Kidney glomerular epithelial cell (primary cell): ENCODE results near the gene HES5.

ENCODE experiments used
- DNase-seq: peaks from one replicate; lab custom pipeline; 2025; lab: John Stamatoyannopoulos, UW

HES5 gene

GRCh38 chr1:2514863-2515762 lies 14.9 kb downstream of the HES5 start:
- no peak for DNase-seq

GRCh38 chr1:2513939-2514652 lies 16.0 kb downstream of the HES5 start:
- no peak for DNase-seq

- DNase-seq, result no peak
Observed at GRCh38 chr1:2512862-2513421, 17.1 kb downstream of the HES5 start.

- no peak for DNase-seq
Observed at GRCh38 chr1:2510366-2511155, 19.5 kb downstream of the HES5 start.

- no peak for DNase-seq
Observed at GRCh38 chr1:2509589-2509988, 20.5 kb downstream of the HES5 start.

GRCh38 chr1:2508751-2509150 lies 21.3 kb downstream of the HES5 start:
- DNase-seq, result no peak

GRCh38 chr1:2508180-2508579 lies 21.9 kb downstream of the HES5 start:
- DNase-seq, result no peak

GRCh38 chr1:2507744-2508155 lies 22.3 kb downstream of the HES5 start:
- DNase-seq, result no peak

- no peak for DNase-seq
Observed at GRCh38 chr1:2506901-2507565, 23.0 kb downstream of the HES5 start.

GRCh38 chr1:2506007-2506860 lies 23.8 kb downstream of the HES5 start:
- no peak for DNase-seq

GRCh38 chr1:2505461-2505994 lies 24.5 kb downstream of the HES5 start:
- no peak for DNase-seq

GRCh38 chr1:2504949-2505272 lies 25.2 kb downstream of the HES5 start:
- DNase-seq, result no peak

- no peak for DNase-seq
Observed at GRCh38 chr1:2504225-2504948, 25.7 kb downstream of the HES5 start.

GRCh38 chr1:2503554-2504224 lies 26.4 kb downstream of the HES5 start:
- no peak for DNase-seq

- DNase-seq, result no peak
Observed at GRCh38 chr1:2502661-2503553, 27.2 kb downstream of the HES5 start.

GRCh38 chr1:2502210-2502609 lies 27.9 kb downstream of the HES5 start:
- DNase-seq, result no peak

GRCh38 chr1:2501820-2502119 lies 28.3 kb downstream of the HES5 start:
- no peak for DNase-seq

GRCh38 chr1:2501041-2501819 lies 28.8 kb downstream of the HES5 start:
- DNase-seq, result no peak
